ENCODE results near the gene RANBP10.

The RANBP10 gene

DNA sequence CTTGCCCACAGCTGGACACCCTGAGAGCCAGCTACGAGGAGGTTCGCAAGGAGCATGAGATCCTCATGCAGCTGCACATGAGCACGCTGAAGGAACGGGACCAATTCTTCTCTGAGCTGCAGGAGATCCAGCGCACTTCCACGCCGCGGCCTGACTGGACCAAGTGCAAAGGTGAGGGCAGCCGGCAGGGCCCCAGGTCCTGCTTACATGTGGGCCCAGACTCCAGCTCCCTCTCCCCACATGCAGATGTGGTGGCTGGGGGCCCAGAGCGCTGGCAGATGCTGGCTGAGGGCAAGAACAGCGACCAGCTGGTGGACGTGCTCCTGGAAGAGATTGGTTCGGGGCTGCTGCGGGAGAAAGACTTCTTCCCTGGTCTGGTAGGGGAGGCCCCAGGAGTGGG, 19.5 kb upstream of the RANBP10 start:
- no peak overlapping the region for H3K4me3 ChIP-seq (ENCODE audit: low read depth, low read length)
- TF ChIP-seq, protein P1, sequence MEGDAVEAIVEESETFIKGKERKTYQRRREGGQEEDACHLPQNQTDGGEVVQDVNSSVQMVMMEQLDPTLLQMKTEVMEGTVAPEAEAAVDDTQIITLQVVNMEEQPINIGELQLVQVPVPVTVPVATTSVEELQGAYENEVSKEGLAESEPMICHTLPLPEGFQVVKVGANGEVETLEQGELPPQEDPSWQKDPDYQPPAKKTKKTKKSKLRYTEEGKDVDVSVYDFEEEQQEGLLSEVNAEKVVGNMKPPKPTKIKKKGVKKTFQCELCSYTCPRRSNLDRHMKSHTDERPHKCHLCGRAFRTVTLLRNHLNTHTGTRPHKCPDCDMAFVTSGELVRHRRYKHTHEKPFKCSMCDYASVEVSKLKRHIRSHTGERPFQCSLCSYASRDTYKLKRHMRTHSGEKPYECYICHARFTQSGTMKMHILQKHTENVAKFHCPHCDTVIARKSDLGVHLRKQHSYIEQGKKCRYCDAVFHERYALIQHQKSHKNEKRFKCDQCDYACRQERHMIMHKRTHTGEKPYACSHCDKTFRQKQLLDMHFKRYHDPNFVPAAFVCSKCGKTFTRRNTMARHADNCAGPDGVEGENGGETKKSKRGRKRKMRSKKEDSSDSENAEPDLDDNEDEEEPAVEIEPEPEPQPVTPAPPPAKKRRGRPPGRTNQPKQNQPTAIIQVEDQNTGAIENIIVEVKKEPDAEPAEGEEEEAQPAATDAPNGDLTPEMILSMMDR (IDR thresholded peaks at IDR 0.05; ENCODE audit: low read depth, low read length): no peak

DNA sequence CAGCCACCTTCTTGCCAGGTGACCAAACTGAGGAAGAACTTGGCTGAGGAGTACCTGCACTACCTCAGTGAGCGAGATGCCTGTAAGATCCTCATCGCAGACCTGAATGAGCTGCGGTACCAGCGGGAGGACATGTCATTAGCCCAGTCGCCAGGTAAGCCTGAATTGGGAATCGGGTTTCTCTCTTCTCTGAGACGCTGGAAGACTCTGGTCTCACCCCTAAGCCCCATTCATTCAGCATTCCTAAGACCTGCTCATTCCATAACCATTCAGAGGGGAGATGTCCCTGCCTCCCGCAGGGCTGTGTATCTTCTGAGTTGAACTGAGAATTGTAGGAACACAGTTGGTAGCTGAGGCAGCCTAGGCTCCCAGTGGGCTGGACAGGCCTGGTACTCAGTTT, 18.8 kb upstream of the RANBP10 start:
- TF ChIP-seq, protein P1 (IDR thresholded peaks at IDR 0.05; ENCODE audit: low read depth, low read length): no peak
- no peak overlapping the region for H3K4me3 ChIP-seq (ENCODE audit: low read depth, low read length)

DNA sequence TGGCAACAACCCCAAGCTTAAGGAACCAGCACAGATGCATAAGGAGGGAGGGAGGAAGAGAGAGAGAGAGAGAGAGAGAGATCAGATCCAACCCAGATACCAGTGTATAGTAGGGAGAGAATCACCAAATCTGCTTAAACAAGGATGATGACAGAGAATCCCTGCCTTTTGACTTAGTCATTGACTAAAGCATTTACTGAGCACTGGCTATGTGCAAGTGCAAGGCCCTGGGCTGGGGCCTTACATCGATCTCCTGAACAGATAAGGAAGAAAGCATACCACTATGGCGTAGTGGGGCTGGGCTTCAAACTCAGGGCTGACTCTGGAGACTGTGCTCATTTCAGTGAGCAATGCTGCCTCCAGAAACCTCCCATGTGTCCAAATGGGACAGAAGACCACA, 16.2 kb upstream of the RANBP10 start:
- TF ChIP-seq, protein P1 (IDR thresholded peaks at IDR 0.05; ENCODE audit: low read depth, low read length): no peak
- no peak overlapping the region for H3K4me3 ChIP-seq (ENCODE audit: low read depth, low read length)

DNA sequence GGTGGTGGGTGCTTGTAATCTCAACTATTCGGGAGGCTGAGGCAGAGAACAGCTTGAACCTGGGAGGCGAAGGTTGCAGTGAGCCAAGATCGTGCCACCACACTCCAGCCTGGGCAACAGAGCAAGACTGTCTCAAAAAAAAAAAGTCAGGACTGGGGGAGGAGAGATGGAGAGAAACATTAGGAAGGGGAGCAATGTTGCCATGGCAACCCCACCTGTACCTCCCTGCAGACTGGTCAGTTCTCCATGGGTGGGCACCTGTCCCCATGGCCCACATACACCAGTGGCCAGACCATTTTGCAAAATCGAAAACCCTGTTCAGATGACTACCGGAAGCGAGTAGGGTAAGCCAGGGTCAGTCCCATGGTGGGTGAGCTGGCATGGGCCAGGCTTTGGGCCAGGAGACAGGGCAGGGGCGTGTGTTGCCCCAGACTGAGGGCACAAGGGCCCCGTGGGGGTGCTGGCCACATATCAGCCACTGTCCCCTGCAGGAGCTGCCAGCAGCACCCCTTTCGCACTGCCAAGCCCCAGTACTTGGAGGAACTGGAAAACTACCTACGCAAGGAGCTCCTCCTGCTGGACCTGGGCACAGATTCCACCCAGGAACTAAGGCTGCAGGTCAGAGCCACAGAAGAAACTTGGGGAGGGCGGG, 14.4 kb upstream of the RANBP10 start:
- H3K4me3 ChIP-seq (ENCODE audit: low read depth, low read length): no peak overlapping the region
- TF ChIP-seq, protein P1 (IDR thresholded peaks at IDR 0.05; ENCODE audit: low read depth, low read length): no peak

DNA sequence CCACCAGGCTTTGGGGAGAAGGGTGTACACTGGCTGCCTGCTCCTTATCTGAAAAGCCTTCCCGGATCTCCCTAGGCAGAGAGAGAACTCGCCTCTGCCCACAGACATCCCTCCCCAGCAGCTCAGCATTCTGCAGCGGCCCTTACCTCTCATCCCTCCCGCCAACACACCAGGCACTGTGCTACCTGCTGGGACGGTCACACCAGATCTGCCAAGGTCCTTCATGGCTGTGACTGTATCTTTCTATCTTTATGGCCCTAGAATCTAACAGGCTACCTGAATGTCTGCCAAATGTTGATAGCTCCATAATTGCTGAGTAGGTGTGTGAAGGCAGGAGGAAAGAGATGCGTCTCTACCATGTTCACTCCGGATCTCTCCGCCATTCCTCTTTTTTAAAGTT, 8.2 kb upstream of the RANBP10 start:
- no peak overlapping the region for H3K4me3 ChIP-seq (ENCODE audit: low read depth, low read length)
- TF ChIP-seq, protein P1 (IDR thresholded peaks at IDR 0.05; ENCODE audit: low read depth, low read length): no peak

DNA sequence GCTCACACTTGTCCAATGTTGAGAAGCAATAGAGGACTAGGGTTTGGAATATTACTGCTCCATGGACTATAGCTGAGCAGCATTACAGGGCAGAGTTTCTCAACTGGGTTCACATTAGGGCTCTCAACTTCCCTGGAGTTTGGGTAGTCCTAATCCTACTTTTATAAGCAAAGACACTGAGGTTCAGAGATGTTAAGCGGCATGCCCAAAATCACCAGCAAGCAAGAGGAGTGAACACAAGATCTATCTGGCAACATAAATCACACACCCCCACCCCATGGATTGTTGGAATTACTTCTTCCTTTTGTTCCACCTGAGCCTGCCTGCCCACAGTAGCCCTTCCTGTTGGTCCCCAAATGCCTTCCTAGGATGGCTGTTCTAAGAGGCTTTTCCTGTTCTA, 5.5 kb upstream of the RANBP10 start:
- H3K4me3 ChIP-seq (ENCODE audit: low read depth, low read length): no peak overlapping the region
- TF ChIP-seq, protein P1 (IDR thresholded peaks at IDR 0.05; ENCODE audit: low read depth, low read length): no peak

DNA sequence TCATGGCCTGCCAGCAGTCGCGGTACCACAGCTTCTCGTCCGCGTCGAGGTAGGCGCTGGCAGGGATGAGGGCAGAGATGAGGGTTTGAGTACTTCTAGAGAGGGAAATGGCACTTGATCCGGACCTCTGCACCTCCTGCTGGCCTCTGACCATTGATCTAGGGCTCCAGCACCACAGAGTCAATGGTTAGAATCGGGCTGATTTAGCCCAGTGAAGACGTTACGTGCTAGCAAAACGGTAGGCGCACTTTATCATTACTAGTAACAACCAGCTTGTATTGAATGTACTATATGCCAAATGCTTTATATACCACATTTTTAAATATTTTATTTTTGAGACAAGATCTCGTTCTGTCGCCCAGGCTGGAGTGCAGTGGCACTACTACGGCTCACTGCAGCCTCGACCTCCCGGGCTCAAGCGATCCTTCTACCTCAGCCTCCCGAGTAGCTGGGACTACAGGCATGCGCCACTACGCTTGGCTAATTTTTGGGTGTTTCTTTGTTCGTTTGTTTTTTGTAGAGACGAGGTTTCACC, 855 bp upstream of the RANBP10 start:
- TF ChIP-seq, protein P1 (IDR thresholded peaks at IDR 0.05; ENCODE audit: low read depth, low read length): no peak
- H3K4me3 ChIP-seq (ENCODE audit: low read depth, low read length): peak overlapping the region; percentile 83

Measured in WI38 (cell line).